ENCODE results near the gene SPATS2L.

Gene SPATS2L

GRCh38 chr2:200498402-200499162, 192.1 kb downstream of the SPATS2L start:
- DNase-seq (ENCODE audit: low read depth in 3 of 3): no peak

GRCh38 chr2:200502196-200502595, 195.7 kb downstream of the SPATS2L start:
- DNase-seq (ENCODE audit: low read depth in 3 of 3): no peak

DNA sequence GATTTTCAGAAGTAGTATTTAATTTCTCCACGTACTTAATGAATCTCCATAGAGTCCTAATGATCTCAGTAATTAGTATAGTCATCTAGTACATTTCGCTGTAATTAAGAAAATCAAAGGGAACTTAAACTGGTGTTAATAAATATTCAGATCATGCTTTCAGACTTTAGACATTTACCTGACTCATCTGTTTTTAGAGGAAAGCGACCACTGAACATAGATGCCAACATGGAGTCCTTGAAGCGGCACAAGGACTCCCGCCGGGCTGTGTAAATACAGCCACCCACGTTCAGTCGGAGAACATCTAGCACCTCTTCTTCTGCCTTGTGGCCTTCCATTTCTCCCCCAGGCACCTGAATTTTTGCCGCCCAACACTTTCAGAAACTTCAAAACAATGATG, 200.2 kb downstream of the SPATS2L start:
- DNase-seq (ENCODE audit: low read depth in 3 of 3): no peak

GRCh38 chr2:200507179-200507578, 200.7 kb downstream of the SPATS2L start:
- no peak for DNase-seq (ENCODE audit: low read depth in 3 of 3)

DNA sequence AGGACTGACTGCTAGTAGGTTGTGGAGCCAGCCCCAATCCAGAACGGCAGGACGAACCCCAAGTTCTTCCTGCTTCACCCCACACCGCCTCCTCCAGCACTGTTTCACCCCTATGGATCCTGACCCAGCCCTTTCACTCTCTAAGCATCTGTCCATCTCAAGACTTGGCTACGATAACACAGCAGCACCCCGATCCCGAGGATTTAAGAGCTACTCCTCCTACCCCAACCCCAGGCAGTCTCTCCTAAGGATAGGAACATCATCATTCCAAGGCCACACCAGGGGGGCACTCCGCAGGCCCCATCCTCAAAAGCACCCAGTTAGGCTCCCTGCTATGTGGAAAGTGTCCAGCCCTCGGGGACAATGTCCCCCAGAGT, 202.7 kb downstream of the SPATS2L start:
- no peak for DNase-seq (ENCODE audit: low read depth in 3 of 3)

- DNase-seq (ENCODE audit: low read depth in 3 of 3): peak; percentile 78 to 92 (median 83)
Observed at GRCh38 chr2:200509612-200510433, 203.3 kb downstream of the SPATS2L start, which contains the start of gene KCTD18. Gene KCTD18, minus strand, starts transcription at chr2:200510068. Its CDS starts 3,052 bp downstream, at chr2:200507016.

- no peak for DNase-seq (ENCODE audit: low read depth in 3 of 3)
Observed at GRCh38 chr2:200515155-200515554, 208.7 kb downstream of the SPATS2L start.

DNA sequence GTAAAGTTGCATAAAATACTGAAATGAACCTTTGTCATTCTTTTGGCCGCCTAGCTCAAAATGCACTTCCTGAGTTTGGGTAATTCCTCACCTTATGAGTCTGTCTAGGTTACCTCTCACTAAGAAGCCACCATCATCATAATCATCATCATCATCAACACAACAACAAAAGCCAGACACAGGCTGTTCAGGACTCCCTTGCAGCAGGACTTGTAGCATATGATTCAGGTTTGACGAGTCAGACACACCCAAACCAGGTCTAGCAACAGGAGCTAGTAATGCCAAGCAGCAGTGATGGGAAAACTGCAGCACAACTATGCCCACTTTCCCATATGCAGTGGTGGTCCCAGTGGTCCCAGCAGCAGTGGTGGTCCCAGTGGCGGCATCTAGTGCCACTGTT, 216.7 kb downstream of the SPATS2L start:
- DNase-seq (ENCODE audit: low read depth in 3 of 3): no peak

GRCh38 chr2:200523604-200524003, 217.1 kb downstream of the SPATS2L start:
- DNase-seq (ENCODE audit: low read depth in 3 of 3): no peak

GRCh38 chr2:200525066-200525465, 218.6 kb downstream of the SPATS2L start:
- no peak for DNase-seq (ENCODE audit: low read depth in 3 of 3)

DNA sequence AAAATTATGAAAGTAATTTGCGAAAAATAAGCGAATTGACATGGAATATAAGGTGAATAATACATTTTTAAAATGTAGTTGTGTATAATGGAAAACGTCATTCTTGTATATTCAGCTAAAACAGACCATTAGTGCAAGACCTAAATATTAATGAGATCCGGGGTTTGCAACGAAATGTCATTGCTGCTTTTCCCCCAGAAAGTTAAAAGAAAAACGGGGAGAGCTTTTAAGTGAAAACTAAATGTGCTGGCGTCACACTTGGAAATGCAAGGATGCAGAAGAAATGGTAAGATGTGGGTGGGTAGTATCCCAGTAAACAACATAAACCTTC, 219.0 kb downstream of the SPATS2L start:
- no peak for DNase-seq (ENCODE audit: low read depth in 3 of 3)

- DNase-seq (ENCODE audit: low read depth in 3 of 3): peak; percentile 92 to 96 (median 95)
Observed at GRCh38 chr2:200525882-200526651, 219.6 kb downstream of the SPATS2L start, which contains the start of gene SGO2. Gene SGO2, plus strand, starts transcription at chr2:200526207. Its CDS starts 6,769 bp downstream, at chr2:200532976.

GRCh38 chr2:200528228-200528627, 221.7 kb downstream of the SPATS2L start:
- no peak for DNase-seq (ENCODE audit: low read depth in 3 of 3)

Data from stimulated activated CD4-positive, alpha-beta T cell treated with anti-CD3 and anti-CD28 coated beads, TNF-alpha, amount 100 ng/mL, for 48 hours (primary cell).